Measurements from ENCODE around the gene STX2.

DNA sequence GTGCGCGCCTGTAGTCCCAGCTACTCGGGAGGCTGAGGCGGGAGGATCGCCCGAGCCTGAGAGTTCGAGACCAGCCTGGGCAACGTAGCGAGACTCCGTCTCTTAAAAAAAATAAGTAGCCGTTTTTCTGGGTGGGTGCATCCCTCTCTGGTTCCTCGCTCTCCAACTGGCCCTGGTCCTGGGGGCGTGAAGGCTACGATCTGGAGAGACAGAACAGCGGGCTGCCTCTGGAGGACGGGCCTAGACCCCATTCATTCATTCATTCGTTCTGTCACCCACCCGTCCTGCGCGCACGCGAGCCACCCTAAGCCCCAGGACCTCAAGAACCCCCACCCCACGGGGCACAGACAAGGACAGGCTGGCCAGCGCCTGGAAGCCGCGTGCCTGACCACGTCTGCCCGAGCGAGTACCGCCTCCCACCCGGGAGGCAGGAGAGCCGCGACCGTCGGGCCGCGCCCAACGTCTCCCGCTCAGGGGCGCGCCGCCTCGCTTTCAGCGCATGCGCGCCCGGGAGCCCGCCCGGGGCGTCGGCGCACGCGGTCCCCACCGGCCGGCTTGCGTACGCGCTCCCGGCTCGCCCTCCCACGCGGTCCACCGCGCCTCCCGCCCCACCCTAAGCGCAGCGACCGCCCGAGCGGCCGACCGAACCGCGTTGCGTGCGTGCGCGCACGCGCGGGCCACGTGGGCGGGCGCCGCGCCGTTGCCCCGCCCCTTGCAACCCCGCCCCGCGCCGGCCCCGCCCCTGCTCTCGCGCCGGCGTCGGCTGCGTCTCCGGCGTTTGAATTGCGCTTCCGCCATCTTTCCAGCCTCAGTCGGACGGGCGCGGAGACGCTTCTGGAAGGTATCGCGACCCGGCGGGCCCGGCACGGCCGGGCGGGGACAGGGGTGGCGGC is 32.5 kb upstream of the STX2 start, which contains the start of gene RAN:
- TF ChIP-seq, protein P1, sequence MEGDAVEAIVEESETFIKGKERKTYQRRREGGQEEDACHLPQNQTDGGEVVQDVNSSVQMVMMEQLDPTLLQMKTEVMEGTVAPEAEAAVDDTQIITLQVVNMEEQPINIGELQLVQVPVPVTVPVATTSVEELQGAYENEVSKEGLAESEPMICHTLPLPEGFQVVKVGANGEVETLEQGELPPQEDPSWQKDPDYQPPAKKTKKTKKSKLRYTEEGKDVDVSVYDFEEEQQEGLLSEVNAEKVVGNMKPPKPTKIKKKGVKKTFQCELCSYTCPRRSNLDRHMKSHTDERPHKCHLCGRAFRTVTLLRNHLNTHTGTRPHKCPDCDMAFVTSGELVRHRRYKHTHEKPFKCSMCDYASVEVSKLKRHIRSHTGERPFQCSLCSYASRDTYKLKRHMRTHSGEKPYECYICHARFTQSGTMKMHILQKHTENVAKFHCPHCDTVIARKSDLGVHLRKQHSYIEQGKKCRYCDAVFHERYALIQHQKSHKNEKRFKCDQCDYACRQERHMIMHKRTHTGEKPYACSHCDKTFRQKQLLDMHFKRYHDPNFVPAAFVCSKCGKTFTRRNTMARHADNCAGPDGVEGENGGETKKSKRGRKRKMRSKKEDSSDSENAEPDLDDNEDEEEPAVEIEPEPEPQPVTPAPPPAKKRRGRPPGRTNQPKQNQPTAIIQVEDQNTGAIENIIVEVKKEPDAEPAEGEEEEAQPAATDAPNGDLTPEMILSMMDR (IDR thresholded peaks at IDR 0.05), result no peak
- peak in 1 of 2 donors; percentile 58 for TF ChIP-seq POLR2A (IDR thresholded peaks at IDR 0.05)
